Osteoblast (primary cell): ENCODE results near the gene TMEM183A. TPM values are rescaled to one million over a fixed set of nuclear protein-coding genes. Genes with fewer than 3 reads are reported as not detected.

Experiments used
- DNase-seq: peaks from one replicate; pipeline ENCODE4 v3.0.0; 2011; ENCODE audit warnings: low spot score, mixed read lengths; ENCODE audit not compliant: insufficient read length; ENCODE audit errors: missing footprints
- H2AFZ ChIP-seq: 2 replicates; pipeline ENCODE4 v1.6.0; 2011; ENCODE audit warnings: mild to moderate bottlenecking, low read length
- H3K27ac ChIP-seq: 2 replicates; pipeline ENCODE4 v1.5.1; 2011; ENCODE audit warnings: mild to moderate bottlenecking, low read depth, low read length, moderate library complexity
- H3K27me3 ChIP-seq: 2 replicates; pipeline ENCODE4 v1.6.0; 2012; ENCODE audit warnings: mild to moderate bottlenecking, control low read depth, inconsistent platforms, low read length, moderate library complexity; ENCODE audit not compliant: insufficient read depth
- H3K36me3 ChIP-seq: 2 replicates; pipeline ENCODE4 v1.5.1; 2011; ENCODE audit warnings: mild to moderate bottlenecking, low read length, control low read depth, moderate library complexity; ENCODE audit not compliant: insufficient read depth
- H3K4me1 ChIP-seq: 2 replicates; pipeline ENCODE4 v1.5.1; 2011; ENCODE audit warnings: mild to moderate bottlenecking, low read length, control low read depth, moderate library complexity; ENCODE audit not compliant: insufficient read depth
- H3K4me2 ChIP-seq: 2 replicates; pipeline ENCODE4 v1.6.0; 2011; ENCODE audit warnings: mild to moderate bottlenecking, low read length; ENCODE audit not compliant: insufficient read depth
- H3K4me3 ChIP-seq: fragments of 200-600 bp; sonication (generic); 3 replicates; pipeline ENCODE4 v1.5.1; 2012; ENCODE audit warnings: mild to moderate bottlenecking, low read length, inconsistent platforms; ENCODE audit not compliant: insufficient read depth
- H3K79me2 ChIP-seq: 2 replicates; pipeline ENCODE4 v1.6.0; 2012; ENCODE audit warnings: mild to moderate bottlenecking, low read length, control low read depth, inconsistent platforms; ENCODE audit not compliant: insufficient read depth
- H3K9me3 ChIP-seq: 2 replicates; pipeline ENCODE4 v1.5.1; 2011; ENCODE audit warnings: low read depth, low read length, control low read depth
- H4K20me1 ChIP-seq: 2 replicates; pipeline ENCODE4 v1.6.0; 2012; ENCODE audit warnings: mild to moderate bottlenecking, low read length, control low read depth; ENCODE audit not compliant: insufficient read depth
- total RNA-seq: library from RNA; depleted of rRNA; stranded (reverse); fragments of >200 nt; gene quantifications from 2 replicates; pipeline ENCODE4 v1.2.3, GENCODE V29; 2012
- TF ChIP-seq, protein P1 (sequence below): IDR thresholded peaks from 2 replicates; pipeline ENCODE4 v1.5.1; 2011; ENCODE audit warnings: mild to moderate bottlenecking, low read depth, low read length, moderate library complexity; ENCODE audit errors: extremely low read depth

TMEM183A gene
- total RNA-seq, 1 donor, result 118 TPM

DNA sequence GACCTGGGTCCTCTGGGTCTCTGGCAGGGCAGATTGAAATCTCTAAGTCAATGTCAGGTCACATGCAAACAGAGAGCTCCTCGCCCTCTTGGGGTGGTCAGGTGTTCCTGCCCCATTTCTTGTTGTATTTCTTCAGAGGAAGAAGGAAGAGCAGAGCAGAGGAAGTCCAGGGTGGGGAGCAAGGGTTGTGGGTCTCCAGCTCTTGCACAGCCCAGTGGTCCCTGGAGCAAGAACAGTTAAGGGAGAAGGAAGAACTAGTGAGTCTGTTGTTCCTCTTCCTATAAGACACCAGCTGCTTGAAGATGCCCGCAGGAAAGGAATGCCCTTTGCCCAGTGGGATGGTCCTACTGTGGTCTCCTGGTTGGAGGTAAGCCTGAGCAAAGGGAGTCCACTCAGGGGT lies 52.3 kb downstream of the TMEM183A start:
- Histone ChIP-seq H3K9me3 (no peaks in the 10 kb centered on the region), H3K36me3 (no peaks in the 10 kb centered on the region), H3K27ac (no peak overlapping the region), H3K79me2 (no peaks in the 10 kb centered on the region), H4K20me1 (no peaks in the 10 kb centered on the region), H3K27me3 (peaks cover 8% of the 10 kb centered on the region), H2AFZ (no peak overlapping the region), H3K4me1 (no peaks in the 10 kb centered on the region), H3K4me2 (no peak overlapping the region), H3K4me3 (no peak overlapping the region)
- TF ChIP-seq, protein P1, sequence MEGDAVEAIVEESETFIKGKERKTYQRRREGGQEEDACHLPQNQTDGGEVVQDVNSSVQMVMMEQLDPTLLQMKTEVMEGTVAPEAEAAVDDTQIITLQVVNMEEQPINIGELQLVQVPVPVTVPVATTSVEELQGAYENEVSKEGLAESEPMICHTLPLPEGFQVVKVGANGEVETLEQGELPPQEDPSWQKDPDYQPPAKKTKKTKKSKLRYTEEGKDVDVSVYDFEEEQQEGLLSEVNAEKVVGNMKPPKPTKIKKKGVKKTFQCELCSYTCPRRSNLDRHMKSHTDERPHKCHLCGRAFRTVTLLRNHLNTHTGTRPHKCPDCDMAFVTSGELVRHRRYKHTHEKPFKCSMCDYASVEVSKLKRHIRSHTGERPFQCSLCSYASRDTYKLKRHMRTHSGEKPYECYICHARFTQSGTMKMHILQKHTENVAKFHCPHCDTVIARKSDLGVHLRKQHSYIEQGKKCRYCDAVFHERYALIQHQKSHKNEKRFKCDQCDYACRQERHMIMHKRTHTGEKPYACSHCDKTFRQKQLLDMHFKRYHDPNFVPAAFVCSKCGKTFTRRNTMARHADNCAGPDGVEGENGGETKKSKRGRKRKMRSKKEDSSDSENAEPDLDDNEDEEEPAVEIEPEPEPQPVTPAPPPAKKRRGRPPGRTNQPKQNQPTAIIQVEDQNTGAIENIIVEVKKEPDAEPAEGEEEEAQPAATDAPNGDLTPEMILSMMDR, result no peak
- DNase-seq, result no peak

DNA sequence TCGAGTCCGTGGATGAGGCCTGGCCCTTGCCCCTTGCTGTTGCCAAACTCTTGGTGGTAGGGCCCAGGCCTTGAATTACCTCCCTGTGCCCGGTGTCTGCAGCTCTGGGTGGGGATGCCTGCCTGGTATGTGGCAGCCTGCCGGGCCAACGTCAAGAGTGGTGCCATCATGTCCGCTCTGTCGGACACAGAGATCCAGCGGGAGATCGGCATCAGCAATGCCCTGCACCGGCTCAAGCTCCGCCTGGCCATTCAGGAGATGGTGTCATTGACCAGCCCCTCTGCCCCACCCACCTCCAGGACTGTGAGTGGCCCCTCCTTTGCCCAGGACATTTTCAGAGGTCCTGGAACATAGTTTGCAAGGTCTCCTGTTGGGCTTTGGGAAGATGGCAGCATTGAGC lies 52.9 kb downstream of the TMEM183A start:
- no peaks in the 10 kb centered on the region for H3K36me3 ChIP-seq
- no peaks in the 10 kb centered on the region for H3K9me3 ChIP-seq
- H3K79me2 ChIP-seq, result no peaks in the 10 kb centered on the region
- no peaks in the 10 kb centered on the region for H3K4me1 ChIP-seq
- no peak overlapping the region for H3K4me3 ChIP-seq
- H3K27ac ChIP-seq, result no peak overlapping the region
- no peak overlapping the region for H3K4me2 ChIP-seq
- DNase-seq, result no peak
- TF ChIP-seq, protein P1, result no peak
- peaks cover 10% of the 10 kb centered on the region for H3K27me3 ChIP-seq
- H2AFZ ChIP-seq, result no peak overlapping the region
- no peaks in the 10 kb centered on the region for H4K20me1 ChIP-seq

- Histone ChIP-seq H3K79me2 (no peaks in the 10 kb centered on the region), H4K20me1 (no peaks in the 10 kb centered on the region), H3K4me2 (no peak overlapping the region), H2AFZ (no peak overlapping the region), H3K36me3 (no peaks in the 10 kb centered on the region), H3K9me3 (no peaks in the 10 kb centered on the region), H3K27me3 (peaks cover 13% of the 10 kb centered on the region), H3K4me3 (no peak overlapping the region), H3K4me1 (no peaks in the 10 kb centered on the region), H3K27ac (no peak overlapping the region)
- no peak for DNase-seq
- TF ChIP-seq, protein P1, result no peak
Observed at GRCh38 chr1:203063287-203063686, 56.1 kb downstream of the TMEM183A start.

GRCh38 chr1:203065191-203065590 lies 58.0 kb downstream of the TMEM183A start:
- no peak for DNase-seq
- H3K4me2 ChIP-seq, result no peak overlapping the region
- H2AFZ ChIP-seq, result no peak overlapping the region
- H3K4me1 ChIP-seq, result no peaks in the 10 kb centered on the region
- no peaks in the 10 kb centered on the region for H4K20me1 ChIP-seq
- no peak overlapping the region for H3K4me3 ChIP-seq
- TF ChIP-seq, protein P1, result no peak
- H3K79me2 ChIP-seq, result no peaks in the 10 kb centered on the region
- H3K36me3 ChIP-seq, result no peaks in the 10 kb centered on the region
- peaks cover 13% of the 10 kb centered on the region for H3K27me3 ChIP-seq
- no peaks in the 10 kb centered on the region for H3K9me3 ChIP-seq
- no peak overlapping the region for H3K27ac ChIP-seq
